ENCODE data around the gene TUBGCP2.

TUBGCP2 gene

GRCh38 chr10:133355991-133356390 lies 47.3 kb upstream of the TUBGCP2 start:
- Histone ChIP-seq H3K4me3 (ENCODE audit: insufficient read depth, low read length, poor library complexity, severe bottlenecking) (no peak overlapping the region), H3K9ac (ENCODE audit: low read length) (no peak overlapping the region)

GRCh38 chr10:133355266-133355665 lies 46.6 kb upstream of the TUBGCP2 start:
- H3K79me2 ChIP-seq (ENCODE audit: insufficient read depth, low read length), result no peaks in the 10 kb centered on the region
- H3K36me3 ChIP-seq (ENCODE audit: low read length), result no peaks in the 10 kb centered on the region
- no peaks in the 10 kb centered on the region for H3K9me2 ChIP-seq (replicated peaks; ENCODE audit: insufficient read depth, low read length)
- no peaks in the 10 kb centered on the region for H3K9me3 ChIP-seq (ENCODE audit: insufficient read depth, low read length)
- no peak overlapping the region for H3K4me2 ChIP-seq (ENCODE audit: low read depth, low read length, poor library complexity, severe bottlenecking)
- no peaks in the 10 kb centered on the region for H3F3A ChIP-seq (ENCODE audit: insufficient read depth)
- no peak overlapping the region for H3K27ac ChIP-seq (ENCODE audit: low read depth, low read length)
- H3K9ac ChIP-seq (ENCODE audit: low read length), result no peak overlapping the region
- H3K27me3 ChIP-seq (ENCODE audit: low read length), result no peaks in the 10 kb centered on the region
- no peaks in the 10 kb centered on the region for H4K20me1 ChIP-seq (ENCODE audit: low read depth, low read length)
- TF ChIP-seq EZH2phosphoT487 (conservative IDR thresholded peaks at IDR 0.05; ENCODE audit: low read length) (no peak), CTCF (IDR thresholded peaks at IDR 0.05; ENCODE audit: insufficient read depth, low read length, poor library complexity, severe bottlenecking) (no peak)
- no peak overlapping the region for H3K4me3 ChIP-seq (ENCODE audit: insufficient read depth, low read length, poor library complexity, severe bottlenecking)
- no peak overlapping the region for H2AFZ ChIP-seq (ENCODE audit: low read depth, low read length, severe bottlenecking)

More at GRCh38 chr10:133355991-133356390, 47.3 kb upstream of the TUBGCP2 start:
- Histone ChIP-seq H3K9me2 (replicated peaks; ENCODE audit: insufficient read depth, low read length) (no peaks in the 10 kb centered on the region), H3K4me2 (ENCODE audit: low read depth, low read length, poor library complexity, severe bottlenecking) (no peak overlapping the region), H2AFZ (ENCODE audit: low read depth, low read length, severe bottlenecking) (no peak overlapping the region), H3K27ac (ENCODE audit: low read depth, low read length) (no peak overlapping the region), H3F3A (ENCODE audit: insufficient read depth) (no peaks in the 10 kb centered on the region), H3K27me3 (ENCODE audit: low read length) (no peaks in the 10 kb centered on the region), H3K36me3 (ENCODE audit: low read length) (no peaks in the 10 kb centered on the region), H3K9me3 (ENCODE audit: insufficient read depth, low read length) (no peaks in the 10 kb centered on the region), H4K20me1 (ENCODE audit: low read depth, low read length) (no peaks in the 10 kb centered on the region), H3K79me2 (ENCODE audit: insufficient read depth, low read length) (no peaks in the 10 kb centered on the region)
- TF ChIP-seq EZH2phosphoT487 (conservative IDR thresholded peaks at IDR 0.05; ENCODE audit: low read length) (no peak), CTCF (IDR thresholded peaks at IDR 0.05; ENCODE audit: insufficient read depth, low read length, poor library complexity, severe bottlenecking) (no peak)

- no peak overlapping the region for H3K27ac ChIP-seq (ENCODE audit: low read depth, low read length)
- H4K20me1 ChIP-seq (ENCODE audit: low read depth, low read length), result no peaks in the 10 kb centered on the region
- no peaks in the 10 kb centered on the region for H3K36me3 ChIP-seq (ENCODE audit: low read length)
- no peaks in the 10 kb centered on the region for H3K9me3 ChIP-seq (ENCODE audit: insufficient read depth, low read length)
- no peaks in the 10 kb centered on the region for H3K27me3 ChIP-seq (ENCODE audit: low read length)
- no peak overlapping the region for H3K4me2 ChIP-seq (ENCODE audit: low read depth, low read length, poor library complexity, severe bottlenecking)
- no peaks in the 10 kb centered on the region for H3F3A ChIP-seq (ENCODE audit: insufficient read depth)
- H3K4me3 ChIP-seq (ENCODE audit: insufficient read depth, low read length, poor library complexity, severe bottlenecking), result no peak overlapping the region
- no peaks in the 10 kb centered on the region for H3K79me2 ChIP-seq (ENCODE audit: insufficient read depth, low read length)
- no peak overlapping the region for H2AFZ ChIP-seq (ENCODE audit: low read depth, low read length, severe bottlenecking)
- no peak overlapping the region for H3K9ac ChIP-seq (ENCODE audit: low read length)
- H3K9me2 ChIP-seq (replicated peaks; ENCODE audit: insufficient read depth, low read length), result no peaks in the 10 kb centered on the region
- TF ChIP-seq EZH2phosphoT487 (conservative IDR thresholded peaks at IDR 0.05; ENCODE audit: low read length) (no peak), CTCF (IDR thresholded peaks at IDR 0.05; ENCODE audit: insufficient read depth, low read length, poor library complexity, severe bottlenecking) (no peak)
Measured at GRCh38 chr10:133354672-133355240, 46.1 kb upstream of the TUBGCP2 start.

Measured in SU-DHL-6 (cell line).